K562 (cell line): ENCODE results near the gene TPRG1L. TPM values are rescaled to one million over a fixed set of nuclear protein-coding genes. Genes with fewer than 3 reads are reported as not detected.

Source experiments
- CC2D1A ChIP-seq: fragments of 450-650 bp; IDR thresholded peaks from 2 replicates; pipeline ENCODE4 v1.6.1; 2017; ENCODE audit warnings: mild to moderate bottlenecking
- FOSL1 ChIP-seq: fragments of 200-800 bp; sonication (Bioruptor generic); conservative IDR thresholded peaks from 2 replicates; pipeline ENCODE4 v1.6.1; 2016; ENCODE audit warnings: missing genetic modification characterization, missing compliant biosample characterization
- SIN3A ChIP-seq, 2 experiments: fragments of 150-350 bp in 1 of 2; IDR thresholded peaks; 2 replicates each; pipeline ENCODE4 v1.6.1; 2011 to 2016; ENCODE audit warnings: borderline replicate concordance in 2 of 2, low read depth in 2 of 2, low read length in 2 of 2, mild to moderate bottlenecking in 2 of 2, moderate library complexity in 2 of 2; ENCODE audit not compliant: control insufficient read depth in 1 of 2
- polyA plus RNA-seq, 8 experiments: library from polyadenylated mRNA; depleted of rRNA in 4 of 8; stranded (reverse) in 5 of 8; unstranded in 3 of 8; fragments of >200 nt; fragmentation: Nextera tagmentation in 2 of 8; fragmentation: Illumina TruSeq in 1 of 8; extraction: Ambion mirVana in 2 of 8; extraction: Trizol in 1 of 8; gene quantifications; 2 replicates each; pipeline versions ENCODE4 v1.2.1 to v1.2.3, GENCODE V29; 2011 to 2014; ENCODE audit warnings: inconsistent platforms in 1 of 8, missing spikeins in 1 of 8
- total RNA-seq, 7 experiments: library from RNA; depleted of rRNA in 6 of 7; stranded (reverse); fragments of >200 nt in 6 of 7; fragmentation: Illumina TruSeq in 2 of 7; extraction: Trizol in 2 of 7; gene quantifications; 2 replicates each; pipeline versions ENCODE4 v1.2.1 to v1.2.3, GENCODE V29; 2011 to 2021; ENCODE audit warnings: low replicate concordance in 1 of 7
- TF ChIP-seq, protein P1 (sequence below): fragments of 450-650 bp; IDR thresholded peaks from 2 replicates; pipeline ENCODE4 v1.6.1; 2016; ENCODE audit warnings: mild to moderate bottlenecking, moderate library complexity
- TF ChIP-seq, protein P2 (sequence below): sonication (generic); formaldehyde crosslinking; IDR thresholded peaks from 2 replicates; pipeline ENCODE4 v1.9.0; 2022; ENCODE audit warnings: mild to moderate bottlenecking, missing genetic modification reagents
- TF ChIP-seq, protein P3 (sequence below): fragments of 250-450 bp; sonication (Bioruptor Pico); IDR thresholded peaks from 2 replicates; pipeline ENCODE4 v1.5.1; 2021; ENCODE audit warnings: mild to moderate bottlenecking

The TPRG1L gene
- total and polyA plus RNA-seq, 9 of the 15 experiments (the other 6 are each of a cell fraction or from before 2014, with no cell fraction given) = 1.6 to 11.0 (median 6.2) TPM

DNA sequence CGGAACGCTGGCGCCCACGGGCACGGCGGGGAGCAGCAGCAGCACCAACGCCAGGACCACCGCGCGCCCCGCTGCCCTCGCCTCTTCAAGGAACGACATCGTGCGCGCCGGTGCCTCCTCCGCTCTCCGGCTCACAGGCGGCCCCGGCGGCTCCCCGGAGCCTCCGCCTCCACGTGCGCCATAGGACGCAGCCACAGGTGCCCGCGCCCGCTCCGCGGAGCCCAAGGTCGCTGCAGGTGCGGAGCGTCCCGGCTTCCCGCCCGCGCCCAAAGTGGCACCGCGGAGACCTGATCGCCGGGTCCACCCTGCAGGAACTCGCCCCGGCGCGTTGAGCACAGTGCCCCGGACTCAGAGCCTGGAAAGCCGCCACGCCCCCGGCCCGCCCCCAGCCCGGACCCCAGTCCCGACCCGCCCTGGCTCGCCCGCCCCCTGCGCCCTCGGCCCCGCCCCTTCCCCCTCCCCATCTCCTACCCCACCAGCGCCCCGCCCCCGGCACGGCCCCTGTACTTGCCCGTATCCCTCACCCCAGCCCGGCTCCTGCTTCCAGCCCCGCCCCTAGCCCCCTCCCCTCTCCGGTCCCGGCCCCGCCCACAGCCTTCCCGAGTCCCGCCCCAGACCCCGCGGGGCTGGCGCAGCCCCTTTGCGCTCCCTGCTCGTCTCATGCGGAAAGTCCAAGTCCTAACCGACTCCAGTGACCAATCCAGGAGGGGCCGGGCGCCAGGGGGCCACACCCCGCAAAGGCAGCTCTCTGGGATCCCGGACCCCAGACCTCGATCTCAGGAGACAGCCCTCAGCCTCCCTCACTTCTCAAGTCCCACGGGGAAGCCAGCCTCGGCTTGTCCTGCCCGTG lies 13.4 kb upstream of the TPRG1L start, which contains the start of gene MEGF6 (continued):
- TF ChIP-seq, protein P1, sequence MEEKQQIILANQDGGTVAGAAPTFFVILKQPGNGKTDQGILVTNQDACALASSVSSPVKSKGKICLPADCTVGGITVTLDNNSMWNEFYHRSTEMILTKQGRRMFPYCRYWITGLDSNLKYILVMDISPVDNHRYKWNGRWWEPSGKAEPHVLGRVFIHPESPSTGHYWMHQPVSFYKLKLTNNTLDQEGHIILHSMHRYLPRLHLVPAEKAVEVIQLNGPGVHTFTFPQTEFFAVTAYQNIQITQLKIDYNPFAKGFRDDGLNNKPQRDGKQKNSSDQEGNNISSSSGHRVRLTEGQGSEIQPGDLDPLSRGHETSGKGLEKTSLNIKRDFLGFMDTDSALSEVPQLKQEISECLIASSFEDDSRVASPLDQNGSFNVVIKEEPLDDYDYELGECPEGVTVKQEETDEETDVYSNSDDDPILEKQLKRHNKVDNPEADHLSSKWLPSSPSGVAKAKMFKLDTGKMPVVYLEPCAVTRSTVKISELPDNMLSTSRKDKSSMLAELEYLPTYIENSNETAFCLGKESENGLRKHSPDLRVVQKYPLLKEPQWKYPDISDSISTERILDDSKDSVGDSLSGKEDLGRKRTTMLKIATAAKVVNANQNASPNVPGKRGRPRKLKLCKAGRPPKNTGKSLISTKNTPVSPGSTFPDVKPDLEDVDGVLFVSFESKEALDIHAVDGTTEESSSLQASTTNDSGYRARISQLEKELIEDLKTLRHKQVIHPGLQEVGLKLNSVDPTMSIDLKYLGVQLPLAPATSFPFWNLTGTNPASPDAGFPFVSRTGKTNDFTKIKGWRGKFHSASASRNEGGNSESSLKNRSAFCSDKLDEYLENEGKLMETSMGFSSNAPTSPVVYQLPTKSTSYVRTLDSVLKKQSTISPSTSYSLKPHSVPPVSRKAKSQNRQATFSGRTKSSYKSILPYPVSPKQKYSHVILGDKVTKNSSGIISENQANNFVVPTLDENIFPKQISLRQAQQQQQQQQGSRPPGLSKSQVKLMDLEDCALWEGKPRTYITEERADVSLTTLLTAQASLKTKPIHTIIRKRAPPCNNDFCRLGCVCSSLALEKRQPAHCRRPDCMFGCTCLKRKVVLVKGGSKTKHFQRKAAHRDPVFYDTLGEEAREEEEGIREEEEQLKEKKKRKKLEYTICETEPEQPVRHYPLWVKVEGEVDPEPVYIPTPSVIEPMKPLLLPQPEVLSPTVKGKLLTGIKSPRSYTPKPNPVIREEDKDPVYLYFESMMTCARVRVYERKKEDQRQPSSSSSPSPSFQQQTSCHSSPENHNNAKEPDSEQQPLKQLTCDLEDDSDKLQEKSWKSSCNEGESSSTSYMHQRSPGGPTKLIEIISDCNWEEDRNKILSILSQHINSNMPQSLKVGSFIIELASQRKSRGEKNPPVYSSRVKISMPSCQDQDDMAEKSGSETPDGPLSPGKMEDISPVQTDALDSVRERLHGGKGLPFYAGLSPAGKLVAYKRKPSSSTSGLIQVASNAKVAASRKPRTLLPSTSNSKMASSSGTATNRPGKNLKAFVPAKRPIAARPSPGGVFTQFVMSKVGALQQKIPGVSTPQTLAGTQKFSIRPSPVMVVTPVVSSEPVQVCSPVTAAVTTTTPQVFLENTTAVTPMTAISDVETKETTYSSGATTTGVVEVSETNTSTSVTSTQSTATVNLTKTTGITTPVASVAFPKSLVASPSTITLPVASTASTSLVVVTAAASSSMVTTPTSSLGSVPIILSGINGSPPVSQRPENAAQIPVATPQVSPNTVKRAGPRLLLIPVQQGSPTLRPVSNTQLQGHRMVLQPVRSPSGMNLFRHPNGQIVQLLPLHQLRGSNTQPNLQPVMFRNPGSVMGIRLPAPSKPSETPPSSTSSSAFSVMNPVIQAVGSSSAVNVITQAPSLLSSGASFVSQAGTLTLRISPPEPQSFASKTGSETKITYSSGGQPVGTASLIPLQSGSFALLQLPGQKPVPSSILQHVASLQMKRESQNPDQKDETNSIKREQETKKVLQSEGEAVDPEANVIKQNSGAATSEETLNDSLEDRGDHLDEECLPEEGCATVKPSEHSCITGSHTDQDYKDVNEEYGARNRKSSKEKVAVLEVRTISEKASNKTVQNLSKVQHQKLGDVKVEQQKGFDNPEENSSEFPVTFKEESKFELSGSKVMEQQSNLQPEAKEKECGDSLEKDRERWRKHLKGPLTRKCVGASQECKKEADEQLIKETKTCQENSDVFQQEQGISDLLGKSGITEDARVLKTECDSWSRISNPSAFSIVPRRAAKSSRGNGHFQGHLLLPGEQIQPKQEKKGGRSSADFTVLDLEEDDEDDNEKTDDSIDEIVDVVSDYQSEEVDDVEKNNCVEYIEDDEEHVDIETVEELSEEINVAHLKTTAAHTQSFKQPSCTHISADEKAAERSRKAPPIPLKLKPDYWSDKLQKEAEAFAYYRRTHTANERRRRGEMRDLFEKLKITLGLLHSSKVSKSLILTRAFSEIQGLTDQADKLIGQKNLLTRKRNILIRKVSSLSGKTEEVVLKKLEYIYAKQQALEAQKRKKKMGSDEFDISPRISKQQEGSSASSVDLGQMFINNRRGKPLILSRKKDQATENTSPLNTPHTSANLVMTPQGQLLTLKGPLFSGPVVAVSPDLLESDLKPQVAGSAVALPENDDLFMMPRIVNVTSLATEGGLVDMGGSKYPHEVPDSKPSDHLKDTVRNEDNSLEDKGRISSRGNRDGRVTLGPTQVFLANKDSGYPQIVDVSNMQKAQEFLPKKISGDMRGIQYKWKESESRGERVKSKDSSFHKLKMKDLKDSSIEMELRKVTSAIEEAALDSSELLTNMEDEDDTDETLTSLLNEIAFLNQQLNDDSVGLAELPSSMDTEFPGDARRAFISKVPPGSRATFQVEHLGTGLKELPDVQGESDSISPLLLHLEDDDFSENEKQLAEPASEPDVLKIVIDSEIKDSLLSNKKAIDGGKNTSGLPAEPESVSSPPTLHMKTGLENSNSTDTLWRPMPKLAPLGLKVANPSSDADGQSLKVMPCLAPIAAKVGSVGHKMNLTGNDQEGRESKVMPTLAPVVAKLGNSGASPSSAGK = no peak
- TF ChIP-seq FOSL1 (tag) = no peak
- no peak for TF ChIP-seq CC2D1A
- TF ChIP-seq, protein P2, sequence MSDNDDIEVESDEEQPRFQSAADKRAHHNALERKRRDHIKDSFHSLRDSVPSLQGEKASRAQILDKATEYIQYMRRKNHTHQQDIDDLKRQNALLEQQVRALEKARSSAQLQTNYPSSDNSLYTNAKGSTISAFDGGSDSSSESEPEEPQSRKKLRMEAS (CRISPR knock-in tag) = peak; percentile 10; the same call in 1 of the 2 replicates
- TF ChIP-seq, protein P3, sequence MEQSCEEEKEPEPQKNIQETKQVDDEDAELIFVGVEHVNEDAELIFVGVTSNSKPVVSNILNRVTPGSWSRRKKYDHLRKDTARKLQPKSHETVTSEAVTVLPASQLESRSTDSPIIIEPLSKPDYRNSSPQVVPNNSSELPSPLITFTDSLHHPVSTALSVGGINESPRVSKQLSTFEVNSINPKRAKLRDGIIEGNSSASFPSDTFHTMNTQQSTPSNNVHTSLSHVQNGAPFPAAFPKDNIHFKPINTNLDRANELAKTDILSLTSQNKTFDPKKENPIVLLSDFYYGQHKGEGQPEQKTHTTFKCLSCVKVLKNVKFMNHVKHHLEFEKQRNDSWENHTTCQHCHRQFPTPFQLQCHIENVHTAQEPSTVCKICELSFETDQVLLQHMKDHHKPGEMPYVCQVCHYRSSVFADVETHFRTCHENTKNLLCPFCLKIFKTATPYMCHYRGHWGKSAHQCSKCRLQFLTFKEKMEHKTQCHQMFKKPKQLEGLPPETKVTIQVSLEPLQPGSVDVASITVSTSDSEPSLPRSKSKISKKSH = no peak
- no peak for TF ChIP-seq SIN3A (IDR thresholded peaks at IDR 0.05; ENCODE audit: borderline replicate concordance in 2 of 2, control insufficient read depth in 1 of 2, low read depth in 2 of 2, low read length in 2 of 2)
